Esophagus muscularis mucosa (tissue), 4 donors: ENCODE results near the gene SEPTIN3.

ENCODE experiments used
- EP300 ChIP-seq: sonication (generic); formaldehyde crosslinking; IDR thresholded peaks from one replicate; pipeline ENCODE4 v1.6.1; 2017; ENCODE audit warnings: antibody characterized with exemption
- POLR2A ChIP-seq: fragments of 450-650 bp; IDR thresholded peaks from one replicate; pipeline ENCODE4 v1.6.1; 2017; ENCODE audit warnings: antibody characterized with exemption, moderate library complexity, mild to moderate bottlenecking, low read depth
- POLR2AphosphoS5 ChIP-seq, 2 donors: sonication (generic); formaldehyde crosslinking; IDR thresholded peaks; one replicate each; pipeline ENCODE4 v1.6.1; 2017; ENCODE audit warnings: antibody characterized with exemption in 2 of 2
- TF ChIP-seq, protein P1 (sequence below), 3 experiments: fragments of 200-600 bp in 2 of 3; fragments of 450-650 bp in 1 of 3; sonication (generic) in 2 of 3; IDR thresholded peaks; one replicate each; pipeline ENCODE4 v1.5.1; 2017 to 2019; ENCODE audit warnings: antibody characterized with exemption in 3 of 3, mild to moderate bottlenecking in 2 of 3, moderate library complexity in 1 of 3

DNA sequence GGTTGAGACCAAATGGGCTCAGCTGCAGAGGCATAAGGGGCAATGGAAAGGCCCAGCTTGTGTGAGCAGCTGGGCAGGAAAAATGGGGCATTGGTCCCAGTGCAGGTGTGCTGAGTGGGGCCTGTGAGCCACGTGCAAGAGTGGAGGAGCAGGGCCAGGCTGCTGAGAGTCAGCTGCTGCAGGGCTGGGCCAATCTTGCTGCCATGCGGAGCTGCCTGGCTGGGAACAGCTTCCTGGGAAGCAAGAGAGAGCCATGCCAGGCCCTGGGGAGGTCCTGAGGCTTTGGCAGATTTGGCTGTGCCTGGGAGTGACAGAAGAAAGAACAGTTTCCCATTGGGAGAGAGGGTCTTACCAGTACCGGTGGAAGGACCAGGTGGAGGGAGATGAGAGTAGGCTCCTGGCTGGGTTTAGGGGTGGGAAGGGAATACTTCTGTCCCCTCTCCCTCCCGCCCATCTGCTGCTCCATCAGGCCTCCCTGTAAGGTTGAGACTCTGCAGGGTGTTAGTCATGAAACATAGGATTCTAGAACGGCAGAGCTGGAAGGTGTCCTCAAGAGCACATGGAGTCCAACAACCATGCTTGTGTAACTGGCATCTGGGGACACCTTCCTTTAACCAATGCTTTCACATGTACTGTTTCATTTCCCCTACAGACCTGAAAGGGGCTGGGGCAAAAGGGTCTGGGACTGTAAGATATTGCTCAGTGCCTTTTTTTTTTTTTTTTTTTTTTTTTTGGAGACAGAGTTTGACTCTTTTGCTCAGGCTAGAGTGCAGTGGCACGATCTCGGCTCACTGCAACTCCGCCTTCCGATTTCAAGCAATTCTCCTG is 10.4 kb downstream of the SEPTIN3 start:
- TF ChIP-seq, protein P1, sequence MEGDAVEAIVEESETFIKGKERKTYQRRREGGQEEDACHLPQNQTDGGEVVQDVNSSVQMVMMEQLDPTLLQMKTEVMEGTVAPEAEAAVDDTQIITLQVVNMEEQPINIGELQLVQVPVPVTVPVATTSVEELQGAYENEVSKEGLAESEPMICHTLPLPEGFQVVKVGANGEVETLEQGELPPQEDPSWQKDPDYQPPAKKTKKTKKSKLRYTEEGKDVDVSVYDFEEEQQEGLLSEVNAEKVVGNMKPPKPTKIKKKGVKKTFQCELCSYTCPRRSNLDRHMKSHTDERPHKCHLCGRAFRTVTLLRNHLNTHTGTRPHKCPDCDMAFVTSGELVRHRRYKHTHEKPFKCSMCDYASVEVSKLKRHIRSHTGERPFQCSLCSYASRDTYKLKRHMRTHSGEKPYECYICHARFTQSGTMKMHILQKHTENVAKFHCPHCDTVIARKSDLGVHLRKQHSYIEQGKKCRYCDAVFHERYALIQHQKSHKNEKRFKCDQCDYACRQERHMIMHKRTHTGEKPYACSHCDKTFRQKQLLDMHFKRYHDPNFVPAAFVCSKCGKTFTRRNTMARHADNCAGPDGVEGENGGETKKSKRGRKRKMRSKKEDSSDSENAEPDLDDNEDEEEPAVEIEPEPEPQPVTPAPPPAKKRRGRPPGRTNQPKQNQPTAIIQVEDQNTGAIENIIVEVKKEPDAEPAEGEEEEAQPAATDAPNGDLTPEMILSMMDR (IDR thresholded peaks at IDR 0.05): no peak
- TF ChIP-seq POLR2A: no peak
- no peak for TF ChIP-seq EP300
- no peak for TF ChIP-seq POLR2AphosphoS5 (IDR thresholded peaks at IDR 0.05)
